NCI-H510A treated with DMSO at 0.1 percent for 48 hours (cell line): ENCODE measurements around the gene PCCB.
"Not testable (repeated sequence)": the region's sequence is repeated elsewhere in the genome, so short reads cannot be mapped to it uniquely, and the experiment has no call there.

Experiments used
- DNase-seq: peaks from one replicate; lab custom pipeline; 2025; lab: John Stamatoyannopoulos, UW

Gene PCCB

DNA sequence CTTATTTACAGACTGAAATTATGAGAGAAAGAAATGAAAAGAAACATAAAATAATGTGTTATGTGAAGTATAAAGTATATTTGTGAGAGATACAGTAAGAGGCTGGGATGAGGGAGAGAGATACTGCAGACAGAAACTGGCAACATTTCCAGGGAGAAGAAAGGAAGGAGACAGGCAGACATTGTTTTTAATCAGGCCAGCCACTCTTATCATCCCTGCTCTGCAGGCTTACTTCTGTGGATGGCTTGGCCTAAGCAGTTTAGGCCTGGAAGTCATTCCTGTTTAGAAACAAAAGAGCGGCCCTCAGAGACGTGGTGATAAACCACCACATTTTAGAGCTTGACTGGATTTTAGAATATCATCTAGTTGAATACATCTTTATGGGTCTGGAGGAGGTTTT lies 12.4 kb downstream of the PCCB start:
- no peak for DNase-seq

GRCh38 chr3:136263251-136263650 lies 13.1 kb downstream of the PCCB start:
- no peak for DNase-seq

DNA sequence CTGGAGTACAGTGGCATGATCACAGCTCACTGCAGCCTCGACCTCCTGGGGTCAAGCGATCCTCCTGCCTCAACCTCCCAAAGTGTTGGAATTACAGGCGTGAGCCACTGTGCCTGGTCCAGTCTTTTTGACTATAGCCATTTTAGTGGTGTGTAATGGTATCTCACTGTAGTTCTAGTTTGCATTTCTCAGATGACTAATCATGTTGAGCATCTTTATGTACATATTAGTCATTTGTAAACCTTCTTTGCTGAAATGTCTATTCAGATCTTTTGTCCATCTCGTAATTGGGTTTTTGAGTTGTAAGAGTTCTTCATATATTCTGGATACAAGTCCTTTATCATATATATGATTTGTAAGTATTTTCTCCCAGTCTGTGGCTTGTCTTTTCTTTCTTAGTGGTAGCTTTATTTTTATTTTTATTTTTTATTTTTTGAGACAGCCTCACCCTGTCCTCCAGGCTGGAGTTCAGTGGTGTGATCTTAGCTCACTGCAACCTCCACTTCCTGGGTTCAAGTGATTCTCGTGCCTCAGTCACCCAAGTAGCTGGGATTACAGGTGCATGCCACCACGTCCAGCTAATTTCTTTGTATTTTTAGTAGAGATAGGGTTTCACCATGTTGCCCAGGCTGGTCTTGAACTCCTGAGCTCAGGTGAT lies 16.5 kb downstream of the PCCB start:
- not testable (repeated sequence) for DNase-seq

GRCh38 chr3:136267235-136267634 lies 17.1 kb downstream of the PCCB start:
- DNase-seq = no peak

DNA sequence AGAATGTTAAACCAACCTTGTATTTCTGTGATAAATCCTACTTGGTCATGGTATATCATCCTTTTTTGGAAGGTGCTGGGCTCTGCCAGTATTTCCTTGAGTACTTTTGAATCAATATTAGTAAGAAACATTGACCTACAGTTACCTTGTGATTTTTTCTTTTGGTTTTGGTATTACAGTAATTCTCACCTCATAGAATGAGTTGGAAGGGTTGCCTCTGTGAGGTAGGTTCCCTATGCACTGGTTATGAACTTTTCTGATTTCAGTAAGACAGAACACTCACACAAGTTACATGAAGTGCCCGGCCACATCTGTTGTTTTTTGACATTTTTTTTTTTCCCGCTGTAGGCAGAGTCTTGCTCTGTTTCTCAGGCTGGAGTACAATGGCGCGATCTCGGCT lies 20.0 kb downstream of the PCCB start:
- DNase-seq = no peak

DNA sequence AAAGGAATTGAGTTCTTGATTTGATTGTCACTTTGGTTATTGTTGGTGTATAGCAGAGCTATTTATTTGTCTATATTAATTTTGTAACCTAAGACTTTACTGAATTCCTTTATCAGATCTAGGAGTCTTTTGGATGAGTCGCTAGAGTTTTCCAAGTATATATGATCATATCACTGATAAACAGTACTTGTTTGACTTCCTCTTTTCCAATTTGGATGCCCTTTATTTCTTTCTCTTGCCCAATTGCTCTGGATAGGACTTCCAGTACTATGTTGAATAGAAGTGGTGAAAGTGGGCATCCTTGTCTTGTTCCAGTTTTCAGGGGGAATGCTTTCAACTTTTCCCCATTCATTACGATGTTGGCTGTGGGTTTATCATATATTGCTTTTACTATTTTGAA lies 21.5 kb downstream of the PCCB start:
- DNase-seq = not testable (repeated sequence)

DNA sequence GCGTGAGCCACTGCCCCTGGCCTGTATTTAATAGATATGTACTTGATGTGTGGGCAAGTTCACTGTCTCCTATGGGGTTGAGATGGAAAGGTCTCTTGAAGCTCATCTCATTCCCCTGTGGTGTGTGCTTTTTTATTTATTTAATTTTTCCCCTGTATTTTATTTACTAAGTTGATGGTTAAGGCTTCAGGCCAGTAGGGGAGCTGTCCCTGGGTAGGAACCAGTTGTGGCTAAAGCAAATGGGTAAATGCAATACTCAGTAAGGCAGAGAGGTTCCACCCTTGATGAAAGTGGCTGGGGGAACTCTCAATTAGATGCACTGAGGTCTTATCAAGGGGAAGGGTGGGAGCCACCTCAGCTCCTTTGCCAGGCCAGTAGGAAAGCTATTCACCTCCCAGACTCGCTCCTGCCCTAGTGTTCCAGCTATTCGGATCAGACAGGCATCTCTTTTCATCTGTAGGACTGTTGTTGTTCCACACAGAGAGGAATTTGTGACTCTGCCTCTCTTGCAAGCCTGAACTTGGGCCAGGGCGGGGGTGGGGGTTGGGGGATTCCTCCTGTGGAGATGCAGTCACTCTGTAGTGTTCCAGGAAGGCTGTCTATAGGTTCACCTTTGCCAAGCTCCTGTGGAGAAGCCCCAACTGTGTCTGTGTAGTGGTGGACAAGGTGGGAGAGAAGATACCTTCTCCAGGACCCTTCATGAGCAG lies 26.1 kb downstream of the PCCB start:
- no peak for DNase-seq

- peak; percentile 4 for DNase-seq
These were observed 27.0 kb downstream of the PCCB start for GRCh38 chr3:136277115-136277514.

DNA sequence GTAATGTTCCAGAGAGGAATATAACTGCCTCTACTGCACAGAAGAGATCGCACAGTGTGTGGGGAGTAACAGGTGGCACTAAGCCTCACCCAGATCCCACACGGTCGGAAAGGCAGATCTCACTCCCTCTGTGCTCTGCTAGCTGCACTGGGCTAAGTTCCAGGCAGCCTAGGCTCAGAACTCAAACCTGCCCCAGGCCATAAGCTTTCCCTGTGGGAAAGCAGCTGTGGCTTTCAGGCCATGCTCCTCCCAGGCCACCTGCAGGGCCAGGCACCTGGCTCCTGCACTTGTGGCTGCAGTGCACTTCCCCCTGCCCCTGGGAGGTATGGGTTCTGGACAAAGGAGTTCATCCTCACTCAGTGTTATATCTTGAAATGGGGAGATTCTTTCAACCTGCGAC lies 27.5 kb downstream of the PCCB start:
- DNase-seq = peak; percentile 61

GRCh38 chr3:136279092-136279491 lies 29.0 kb downstream of the PCCB start:
- DNase-seq = no peak

- no peak for DNase-seq
These were observed 30.8 kb downstream of the PCCB start for GRCh38 chr3:136280961-136281360.

- no peak for DNase-seq
These were observed 31.9 kb downstream of the PCCB start for GRCh38 chr3:136281966-136282520.

GRCh38 chr3:136283627-136284026 lies 33.5 kb downstream of the PCCB start:
- no peak for DNase-seq

DNA sequence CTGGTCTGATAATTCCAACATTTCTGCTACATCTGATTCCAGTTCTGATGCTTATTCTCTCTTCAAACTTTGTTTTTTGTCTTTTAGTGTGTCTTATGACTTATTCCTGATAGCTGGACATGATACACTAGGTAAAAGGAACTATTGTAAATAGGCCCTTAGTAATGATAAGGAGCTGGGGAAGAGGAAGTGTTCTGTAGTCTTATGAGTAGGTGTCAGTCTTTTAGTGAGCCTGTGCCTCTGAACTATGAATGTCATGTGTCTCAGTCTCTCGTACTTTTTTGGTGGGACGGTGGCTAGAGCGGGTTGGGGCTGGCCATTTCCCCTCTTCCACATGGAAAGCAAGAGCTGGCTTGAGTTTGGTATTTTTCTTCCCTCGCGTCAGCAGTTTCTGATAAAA lies 41.2 kb downstream of the PCCB start:
- DNase-seq = no peak

- DNase-seq = no peak
These were observed 42.4 kb downstream of the PCCB start for GRCh38 chr3:136292500-136292899.

DNA sequence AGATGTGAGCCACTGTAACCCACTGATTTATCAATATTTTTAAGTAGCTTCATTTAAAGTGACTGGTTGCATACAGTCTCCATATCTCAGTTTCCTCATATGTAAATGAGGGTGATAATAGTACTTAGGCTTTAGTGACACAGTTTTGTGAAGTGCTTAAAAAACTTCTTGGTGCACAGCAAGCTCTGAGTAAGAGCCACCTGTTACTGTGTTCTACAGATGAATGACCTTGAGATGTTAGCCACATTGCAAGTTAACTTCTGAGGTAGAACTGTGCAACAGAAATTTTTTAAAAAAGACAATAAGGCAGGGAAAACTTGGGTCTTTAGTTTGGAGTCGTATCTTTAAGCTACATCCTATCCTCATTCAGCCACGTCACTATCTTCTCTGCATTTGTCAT lies 43.1 kb downstream of the PCCB start:
- DNase-seq = no peak

DNA sequence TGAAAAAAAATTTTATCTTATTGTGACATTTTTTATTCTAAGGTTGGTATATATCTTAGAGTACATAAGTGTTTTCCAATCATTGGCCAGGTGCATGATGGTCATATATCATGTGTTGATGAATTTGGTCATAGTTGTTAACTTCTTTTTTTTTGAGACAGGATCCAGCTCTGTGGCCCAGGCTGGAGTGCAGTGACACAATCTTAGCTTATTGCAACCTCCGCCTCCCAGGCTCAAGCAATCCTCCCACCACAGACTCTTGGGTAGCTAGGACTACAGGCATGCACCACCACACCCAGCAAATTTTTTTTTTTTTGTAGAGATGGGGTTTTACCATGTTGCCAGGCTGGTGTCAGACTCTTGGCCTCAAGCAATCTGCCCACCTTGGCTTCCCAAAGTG lies 44.0 kb downstream of the PCCB start:
- DNase-seq = no peak

DNA sequence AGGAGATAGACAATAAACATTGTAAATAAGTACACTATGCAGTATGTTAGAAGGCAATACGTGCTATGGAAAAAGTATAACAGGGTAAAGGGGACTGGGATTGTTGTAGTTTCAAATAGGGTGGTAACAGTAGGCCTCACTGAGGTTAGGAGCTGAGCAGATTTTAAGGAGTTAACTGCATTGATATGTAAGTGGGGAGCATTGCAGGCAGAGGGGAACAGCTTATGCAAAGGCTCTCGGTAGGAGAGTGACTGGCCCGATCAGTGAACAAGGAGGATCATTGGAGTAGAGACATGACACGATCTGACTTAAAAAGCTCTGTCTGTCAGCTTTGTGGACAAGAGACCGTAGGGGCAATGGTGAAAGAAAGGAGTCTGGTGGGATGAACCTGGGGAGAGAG lies 46.8 kb downstream of the PCCB start:
- DNase-seq = no peak

GRCh38 chr3:136297826-136298225 lies 47.7 kb downstream of the PCCB start:
- DNase-seq = no peak

DNA sequence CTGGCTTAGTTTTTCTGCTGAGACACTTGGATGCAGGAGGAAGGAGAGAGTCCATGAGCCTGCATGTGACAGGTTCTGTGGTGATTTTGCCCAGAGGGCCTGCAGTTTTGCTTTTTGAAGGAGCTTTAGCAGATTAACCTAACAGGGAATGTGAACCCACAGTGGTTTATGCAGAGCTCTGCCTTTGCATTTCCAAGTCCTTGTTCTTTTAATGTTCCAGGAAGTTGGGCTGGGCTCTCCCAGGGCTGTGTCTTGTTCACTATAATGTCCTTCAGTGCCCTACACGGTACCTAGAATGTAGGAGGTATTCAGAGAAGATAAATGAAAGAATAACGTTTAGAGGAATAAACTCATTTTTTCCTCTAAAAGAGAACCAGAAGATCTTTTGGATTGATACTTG lies 50.3 kb downstream of the PCCB start:
- no peak for DNase-seq

DNA sequence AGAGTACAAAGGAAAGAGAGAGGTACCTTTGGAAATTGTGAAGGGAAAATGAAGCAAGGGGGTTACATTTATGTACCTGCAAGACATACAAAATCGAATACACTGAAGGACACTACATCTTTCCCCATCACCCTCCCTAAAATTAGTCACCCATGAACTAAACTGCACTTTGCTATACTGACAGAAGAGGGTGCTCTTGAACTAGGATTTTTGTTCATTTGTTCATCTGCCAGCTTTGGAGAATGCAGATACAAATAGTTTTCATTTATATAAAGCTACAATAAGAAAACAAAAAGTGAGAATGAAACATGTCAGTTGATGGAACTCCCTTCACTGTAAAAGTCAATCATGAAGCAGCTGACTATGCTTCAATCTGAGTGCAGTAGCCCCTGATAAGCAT lies 55.7 kb downstream of the PCCB start:
- no peak for DNase-seq

- DNase-seq = no peak
These were observed 61.1 kb downstream of the PCCB start for GRCh38 chr3:136311261-136311660.

DNA sequence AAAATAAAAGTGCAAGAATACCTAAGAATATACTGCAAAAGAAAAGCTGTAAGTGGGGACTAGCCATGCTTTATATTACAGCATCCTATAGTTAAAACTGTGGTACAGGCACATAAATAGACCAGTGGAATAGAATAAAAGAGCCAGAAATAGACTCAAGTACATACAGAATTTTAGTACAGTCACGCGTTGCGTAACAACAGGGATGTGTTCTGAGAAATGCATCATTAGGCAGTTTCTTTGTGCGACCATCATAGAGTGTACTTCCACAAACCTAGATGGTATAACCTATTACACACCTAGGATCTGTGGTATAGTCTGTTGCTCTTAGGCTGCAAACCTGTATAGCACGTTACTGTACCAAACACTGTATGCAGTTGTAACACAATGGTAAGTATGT lies 61.8 kb downstream of the PCCB start:
- no peak for DNase-seq

- no peak for DNase-seq
These were observed 76.2 kb downstream of the PCCB start for GRCh38 chr3:136326316-136326715.
